CD4-positive, alpha-beta memory T cell (primary cell): Measurements from ENCODE around the gene VPS4A. TPM values are rescaled to one million over a fixed set of nuclear protein-coding genes. Genes with fewer than 3 reads are reported as not detected.
"Not testable (repeated sequence)": the region's sequence is repeated elsewhere in the genome, so short reads cannot be mapped to it uniquely, and the experiment has no call there.

Experiments used
- CTCF ChIA-PET: fragments of 350-600 bp; sonication (Branson Sonifier 250); formaldehyde crosslinking; loops from one replicate; lab custom pipeline; 2021; ENCODE audit warnings: inconsistent platforms; ENCODE audit not compliant: partially characterized antibody; lab: Charles Lee
- POLR2A ChIA-PET: fragments of 350-600 bp; sonication (Branson Sonifier 250); formaldehyde crosslinking; loops from one replicate; lab custom pipeline; 2021; ENCODE audit not compliant: partially characterized antibody; lab: Charles Lee
- DNase-seq, 5 donors: peaks; one replicate each; pipeline versions ENCODE4 v3.0.0 to v3.0.0-alpha.2; 2020 to 2022; ENCODE audit warnings: mixed read lengths in 1 of 5
- H3K27ac ChIP-seq: one replicate; pipeline ENCODE4 v1.7.0; 2013; ENCODE audit warnings: low read depth, low read length
- H3K27me3 ChIP-seq: 2 replicates; pipeline ENCODE4 v1.7.0; 2013; ENCODE audit warnings: mild to moderate bottlenecking, low read length, moderate library complexity; ENCODE audit not compliant: insufficient read depth
- H3K36me3 ChIP-seq: 2 replicates; pipeline ENCODE4 v1.7.0; 2013; ENCODE audit warnings: mild to moderate bottlenecking, low read length, moderate library complexity; ENCODE audit not compliant: insufficient read depth
- H3K4me1 ChIP-seq: 2 replicates; pipeline ENCODE4 v1.7.0; 2013; ENCODE audit warnings: mild to moderate bottlenecking, low read length, moderate library complexity; ENCODE audit not compliant: insufficient read depth
- H3K4me3 ChIP-seq, 2 donors: one replicate each; pipeline ENCODE4 v1.7.0; 2013; ENCODE audit warnings: low read length in 2 of 2, mild to moderate bottlenecking in 1 of 2
- H3K9me3 ChIP-seq, 2 donors: one replicate each; pipeline ENCODE4 v1.7.0; 2013; ENCODE audit warnings: low read length in 2 of 2, control low read depth in 1 of 2; ENCODE audit not compliant: control insufficient read depth in 1 of 2
- H3K27ac Mint-ChIP-seq, 7 donors: one replicate each; pipeline ENCODE4 v1.8.0; 2020 to 2021; ENCODE audit warnings: mixed read lengths in 7 of 7, mild to moderate bottlenecking in 6 of 7, inconsistent platforms in 3 of 7, moderate library complexity in 3 of 7
- H3K27me3 Mint-ChIP-seq, 2 donors: one replicate each; pipeline ENCODE4 v1.8.0; 2020 to 2021; ENCODE audit warnings: mixed read lengths in 2 of 2
- H3K36me3 Mint-ChIP-seq, 2 donors: one replicate each; pipeline ENCODE4 v1.8.0; 2020 to 2021; ENCODE audit warnings: mixed read lengths in 2 of 2, inconsistent platforms in 1 of 2, mild to moderate bottlenecking in 1 of 2
- H3K4me1 Mint-ChIP-seq, 4 donors: one replicate each; pipeline ENCODE4 v1.8.0; 2020 to 2021; ENCODE audit warnings: mixed read lengths in 4 of 4, mild to moderate bottlenecking in 1 of 4
- H3K4me3 Mint-ChIP-seq, 8 donors: one replicate each; pipeline ENCODE4 v1.8.0; 2020 to 2021; ENCODE audit warnings: mixed read lengths in 8 of 8, mild to moderate bottlenecking in 7 of 8, moderate library complexity in 6 of 8, inconsistent platforms in 3 of 8
- H3K9me3 Mint-ChIP-seq, 8 donors: one replicate each; pipeline ENCODE4 v1.8.0; 2020 to 2021; ENCODE audit warnings: mixed read lengths in 8 of 8, mild to moderate bottlenecking in 5 of 8, inconsistent platforms in 3 of 8, moderate library complexity in 1 of 8
- intact Hi-C: fragments of 100-400 bp; cut with micrococcal nuclease; formaldehyde crosslinking; loops from one replicate; pipeline ENCODE4 v1.15.1; 2023
- polyA plus RNA-seq, 2 donors: library from polyadenylated mRNA; unstranded; fragments of 300-500 nt; fragmentation: Illumina TruSeq; gene quantifications; one replicate each; pipeline ENCODE4 v1.2.3, GENCODE V29; 2021
- total RNA-seq, 2 experiments: library from RNA; stranded (reverse); gene quantifications; one replicate each; pipeline ENCODE4 v1.2.3, GENCODE V29; 2021

Gene VPS4A
- total and polyA plus RNA-seq, 4 experiments from 2014 or later: 27.2 to 48.3 (median 44.0) TPM

DNA sequence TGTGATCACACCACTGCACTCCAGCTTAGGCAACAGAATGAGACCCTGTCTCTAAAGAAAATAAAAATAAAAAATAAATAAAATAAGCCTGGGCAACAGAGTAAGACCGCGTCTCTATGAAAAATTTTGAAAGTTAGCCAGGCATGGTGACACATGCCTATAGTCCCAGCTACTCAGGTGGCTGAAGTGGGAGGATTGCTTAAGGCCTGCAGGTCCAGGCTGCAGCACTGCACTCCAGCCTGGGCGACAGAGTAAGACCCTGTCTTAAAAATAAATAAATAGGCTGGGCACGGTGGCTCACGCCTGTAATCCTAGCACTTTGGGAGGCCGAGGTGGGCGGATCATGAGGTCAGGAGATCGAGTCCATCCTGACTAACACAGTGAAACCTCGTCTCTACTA, 19.5 kb upstream of the VPS4A start:
- DNase-seq, H3K36me3 Mint-ChIP-seq, H3K27ac ChIP-seq, H3K27ac Mint-ChIP-seq, H3K4me3 ChIP-seq, H3K27me3 Mint-ChIP-seq, POLR2A ChIA-PET, H3K36me3 ChIP-seq, intact Hi-C loops, H3K9me3 Mint-ChIP-seq, H3K4me1 Mint-ChIP-seq, H3K27me3 ChIP-seq, H3K4me3 Mint-ChIP-seq, H3K4me1 ChIP-seq, H3K9me3 ChIP-seq: not testable (repeated sequence)
- CTCF ChIA-PET: interaction anchor here (11.1 kb wide), 1 partner anchor 141 kb away, joined by 297 read pairs; no protein-coding TSS in a partner anchor

DNA sequence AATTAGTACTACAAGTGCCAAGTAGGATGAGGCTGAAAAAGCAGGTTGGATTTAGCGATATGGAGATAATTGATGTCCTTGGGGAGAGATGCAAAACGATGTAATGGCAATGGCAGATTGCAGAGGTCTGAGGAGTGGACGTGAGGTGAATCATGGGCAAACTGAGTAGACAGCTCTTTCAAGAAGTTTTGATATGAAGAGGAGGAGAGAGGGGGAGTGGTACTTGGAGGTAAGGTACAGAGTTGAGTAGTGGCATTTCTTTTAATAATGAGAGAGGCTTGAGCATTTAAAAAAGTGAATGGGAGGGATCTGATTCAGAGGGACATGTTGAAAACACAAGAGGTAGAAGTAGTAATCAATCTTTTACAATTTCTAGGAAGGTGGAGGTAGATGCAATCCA, 17.7 kb upstream of the VPS4A start:
- Histone ChIP-seq H3K4me3 (no peak overlapping the region), H3K27me3 (no peaks in the 10 kb centered on the region), H3K27ac (no peak overlapping the region), H3K9me3 (no peaks in the 10 kb centered on the region), H3K36me3 (no peaks in the 10 kb centered on the region), H3K4me1 (no peaks in the 10 kb centered on the region)
- ChIA-PET CTCF (interaction anchor here (11.1 kb wide), 1 partner anchor 143 kb away, joined by 297 read pairs; no protein-coding TSS in a partner anchor), POLR2A (no interaction called here)
- Mint-ChIP-seq H3K4me3 (peak overlapping the region in 1 of 8 donors; percentile 0), H3K4me1 (peaks cover 0 to 4% (median 2%) of the 10 kb centered on the region in 4 donors), H3K36me3 (peaks cover 3 to 10% of the 10 kb centered on the region in 2 donors), H3K27ac (peak overlapping the region in 5 of 7 donors; percentile 1 to 88 (median 37)), H3K9me3 (no peaks in the 10 kb centered on the region), H3K27me3 (no peaks in the 10 kb centered on the region)
- no peak for DNase-seq
- intact Hi-C loops: no loop called here

DNA sequence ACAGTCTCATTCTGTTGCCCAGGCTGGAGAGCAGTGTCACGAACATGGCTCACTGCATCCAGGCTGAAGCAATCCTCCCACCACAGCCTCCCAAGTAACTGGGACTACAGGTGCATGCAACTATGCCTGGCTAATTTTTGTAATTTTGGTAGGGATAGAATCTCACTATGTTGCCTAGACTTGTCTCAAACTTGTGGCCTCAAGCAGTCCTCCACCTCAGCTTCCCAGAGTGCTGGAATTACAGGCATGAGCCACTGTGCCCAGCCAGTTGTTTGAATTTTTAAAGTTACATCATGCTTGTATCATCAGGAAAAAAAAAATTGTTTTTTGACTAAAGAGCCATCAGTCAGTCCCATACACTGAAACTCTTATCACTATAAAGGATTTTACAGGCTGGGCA, 17.1 kb upstream of the VPS4A start:
- H3K36me3 ChIP-seq: no peaks in the 10 kb centered on the region
- H3K27ac ChIP-seq: no peak overlapping the region
- intact Hi-C loops: no loop called here
- H3K4me1 ChIP-seq: no peaks in the 10 kb centered on the region
- CTCF ChIA-PET: no interaction called here
- POLR2A ChIA-PET: no interaction called here
- no peaks in the 10 kb centered on the region for H3K27me3 ChIP-seq
- Mint-ChIP-seq H3K4me3 (no peak overlapping the region), H3K36me3 (peaks cover 6 to 10% of the 10 kb centered on the region in 2 donors), H3K27me3 (no peaks in the 10 kb centered on the region), H3K9me3 (no peaks in the 10 kb centered on the region), H3K4me1 (peaks cover 0 to 4% (median 2%) of the 10 kb centered on the region in 4 donors), H3K27ac (no peak overlapping the region)
- no peak for DNase-seq
- no peak overlapping the region for H3K4me3 ChIP-seq
- H3K9me3 ChIP-seq: no peaks in the 10 kb centered on the region

DNA sequence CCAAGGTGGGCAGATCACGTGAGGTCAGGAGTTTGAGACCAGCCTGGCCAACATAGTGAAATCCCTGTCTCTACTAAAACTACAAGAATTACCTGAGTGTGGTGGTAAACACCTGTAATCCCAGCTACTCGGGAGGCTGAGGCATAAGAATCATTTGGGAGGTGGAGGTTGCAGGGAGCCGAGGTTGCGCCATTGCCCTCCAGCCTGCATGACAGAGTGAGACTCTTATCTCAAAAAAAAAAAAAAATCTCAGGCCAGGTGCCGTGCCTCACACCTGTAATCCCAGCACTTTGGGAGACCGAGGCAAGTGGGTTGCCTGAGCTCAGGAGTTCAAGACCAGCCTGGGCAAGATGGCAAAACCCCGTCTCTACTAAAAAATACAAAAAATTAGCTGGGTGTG, 14.4 kb upstream of the VPS4A start:
- POLR2A ChIA-PET, DNase-seq, H3K4me3 Mint-ChIP-seq, H3K9me3 ChIP-seq, H3K27ac Mint-ChIP-seq, H3K4me1 ChIP-seq, H3K27me3 Mint-ChIP-seq, H3K4me1 Mint-ChIP-seq, H3K9me3 Mint-ChIP-seq, H3K4me3 ChIP-seq, H3K27me3 ChIP-seq, intact Hi-C loops, H3K27ac ChIP-seq: not testable (repeated sequence)
- CTCF ChIA-PET: interaction anchor here (0.7 to 1.5 kb wide), 2 partner anchors 9 to 174 kb away, joined by 4 to 5 read pairs; no protein-coding TSS in a partner anchor
- H3K36me3 ChIP-seq: peaks cover 16% of the 10 kb centered on the region
- H3K36me3 Mint-ChIP-seq: peaks cover 14 to 27% of the 10 kb centered on the region in 2 donors

DNA sequence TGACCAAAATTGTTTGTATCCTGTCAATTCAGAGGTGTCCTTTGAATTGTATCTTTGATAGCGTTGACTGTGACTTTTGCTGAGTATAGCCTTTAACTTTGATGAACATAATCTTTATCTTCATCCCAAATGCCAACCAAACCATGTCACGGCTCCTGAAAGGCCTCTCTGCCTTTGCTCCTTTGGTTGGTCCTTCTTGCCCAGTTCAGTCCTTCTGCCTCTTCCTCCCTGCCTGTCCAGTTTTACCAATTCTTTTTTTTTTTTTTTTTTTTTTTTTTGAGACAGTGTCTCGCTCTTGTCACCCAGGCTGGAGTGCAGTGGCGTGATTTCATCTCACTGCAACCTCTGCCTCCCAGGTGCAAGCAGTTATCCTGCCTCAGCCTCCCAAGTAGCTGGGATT, 12.9 kb upstream of the VPS4A start:
- Mint-ChIP-seq H3K27ac (peak overlapping the region in 2 of 7 donors; percentile 29 to 30), H3K9me3 (no peaks in the 10 kb centered on the region), H3K27me3 (no peaks in the 10 kb centered on the region), H3K4me1 (peaks cover 0 to 4% (median 2%) of the 10 kb centered on the region in 4 donors), H3K36me3 (peaks cover 17 to 32% of the 10 kb centered on the region in 2 donors), H3K4me3 (no peak overlapping the region)
- ChIA-PET CTCF (interaction anchor here (1.5 kb wide), 1 partner anchor 11 kb away, joined by 5 read pairs; no protein-coding TSS in a partner anchor), POLR2A (no interaction called here)
- no peaks in the 10 kb centered on the region for H3K9me3 ChIP-seq
- DNase-seq: no peak
- no peak overlapping the region for H3K27ac ChIP-seq
- H3K27me3 ChIP-seq: no peaks in the 10 kb centered on the region
- no peaks in the 10 kb centered on the region for H3K4me1 ChIP-seq
- no peak overlapping the region for H3K4me3 ChIP-seq
- H3K36me3 ChIP-seq: peaks cover 17% of the 10 kb centered on the region
- intact Hi-C loops: no loop called here

DNA sequence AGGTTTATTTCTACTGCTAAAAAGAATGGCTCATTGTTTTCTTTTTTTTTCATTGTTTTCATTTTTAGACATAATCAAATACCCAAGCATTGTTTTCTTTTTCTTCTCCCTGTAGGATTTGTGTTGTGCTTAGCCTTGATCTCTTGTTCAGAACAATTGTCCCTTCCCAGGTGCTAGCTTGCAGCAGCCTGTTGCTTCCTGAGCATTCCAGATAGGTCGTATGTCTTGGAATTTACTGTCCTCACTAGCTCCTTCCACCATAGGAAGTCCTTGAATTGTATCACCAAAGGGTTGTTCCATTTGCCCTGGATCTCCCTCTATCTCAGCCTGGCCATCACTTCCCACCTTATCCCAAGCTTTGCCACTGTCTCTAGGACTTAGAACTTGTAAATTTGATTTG, 10.0 kb upstream of the VPS4A start:
- intact Hi-C loops: no loop called here
- Histone ChIP-seq H3K4me3 (no peak overlapping the region), H3K9me3 (no peaks in the 10 kb centered on the region), H3K27ac (no peak overlapping the region), H3K4me1 (no peaks in the 10 kb centered on the region), H3K27me3 (no peaks in the 10 kb centered on the region), H3K36me3 (peaks cover 17% of the 10 kb centered on the region)
- H3K27ac Mint-ChIP-seq: peak overlapping the region in 2 of 7 donors; percentile 30 to 83
- POLR2A ChIA-PET: interaction anchor here (0.6 kb wide), 1 partner anchor 108 kb away, joined by 3 read pairs; no protein-coding TSS in a partner anchor
- H3K27me3 Mint-ChIP-seq: no peaks in the 10 kb centered on the region
- peaks cover 17 to 34% of the 10 kb centered on the region in 2 donors for H3K36me3 Mint-ChIP-seq
- H3K9me3 Mint-ChIP-seq: no peaks in the 10 kb centered on the region
- H3K4me3 Mint-ChIP-seq: no peak overlapping the region
- no peaks in the 10 kb centered on the region for H3K4me1 Mint-ChIP-seq
- DNase-seq: no peak
- CTCF ChIA-PET: interaction anchor here (1.6 kb wide), 1 partner anchor 13 kb away, joined by 5 read pairs; no protein-coding TSS in a partner anchor

DNA sequence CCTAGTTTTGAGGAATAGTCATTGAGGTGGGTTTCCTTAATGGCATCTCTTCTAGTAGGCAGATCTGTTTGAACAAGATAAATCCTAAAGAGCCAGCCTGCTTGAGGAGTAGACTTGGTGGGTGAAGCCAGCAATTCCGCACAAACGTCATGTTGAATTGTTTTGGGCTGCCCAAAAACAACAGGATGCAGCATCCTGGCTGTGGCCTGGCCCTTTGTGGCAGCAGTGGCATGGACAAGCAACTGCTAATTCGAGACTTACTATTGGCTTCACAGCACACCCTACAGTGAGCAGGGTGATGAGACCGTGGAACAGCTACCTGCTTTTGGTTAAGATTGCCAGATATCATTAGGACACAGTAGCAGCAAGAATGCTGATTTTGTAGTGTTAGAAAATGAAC, 9.3 kb upstream of the VPS4A start:
- intact Hi-C loops: no loop called here

More for the DNA sequence above, 9.3 kb upstream of the VPS4A start:
- DNase-seq: no peak
- Histone ChIP-seq H3K36me3 (peaks cover 17% of the 10 kb centered on the region), H3K4me1 (no peaks in the 10 kb centered on the region), H3K27ac (no peak overlapping the region), H3K9me3 (no peaks in the 10 kb centered on the region), H3K4me3 (no peak overlapping the region), H3K27me3 (no peaks in the 10 kb centered on the region)
- CTCF ChIA-PET: interaction anchor here (0.9 to 1.6 kb wide), 2 partner anchors 14 to 16 kb away, joined by 4 to 5 read pairs; no protein-coding TSS in a partner anchor
- POLR2A ChIA-PET: interaction anchor here (1.1 kb wide), 1 partner anchor 9 kb away, joined by 3 read pairs; the partner anchor contains the start of gene VPS4A
- H3K27me3 Mint-ChIP-seq: no peaks in the 10 kb centered on the region
- peaks cover 17 to 33% of the 10 kb centered on the region in 2 donors for H3K36me3 Mint-ChIP-seq
- peak overlapping the region in 1 of 7 donors; percentile 8 for H3K27ac Mint-ChIP-seq
- H3K4me1 Mint-ChIP-seq: no peaks in the 10 kb centered on the region
- H3K9me3 Mint-ChIP-seq: no peaks in the 10 kb centered on the region
- no peak overlapping the region for H3K4me3 Mint-ChIP-seq
